ENCODE results near the gene CABLES2.
A peak's percentile ranks its signal among the peaks of the same experiment; 100 is the strongest.

- TF ChIP-seq POLR2A (IDR thresholded peaks at IDR 0.05) (peak in 2 of 4 donors; percentile 69 to 72), CTCF (IDR thresholded peaks at IDR 0.05) (no peak)
Measured at GRCh38 chr20:62367136-62367632, 39.9 kb downstream of the CABLES2 start, which contains the start of gene LAMA5.
